IPS-NIHi11 (cell line): ENCODE measurements around the gene C1orf159.
"Not testable (repeated sequence)": the region's sequence is repeated elsewhere in the genome, so short reads cannot be mapped to it uniquely, and the experiment has no call there.

ENCODE experiments used
- DNase-seq: peaks from one replicate; pipeline ENCODE4 v3.0.0; 2012; ENCODE audit warnings: mixed read lengths, low spot score

Gene C1orf159

DNA sequence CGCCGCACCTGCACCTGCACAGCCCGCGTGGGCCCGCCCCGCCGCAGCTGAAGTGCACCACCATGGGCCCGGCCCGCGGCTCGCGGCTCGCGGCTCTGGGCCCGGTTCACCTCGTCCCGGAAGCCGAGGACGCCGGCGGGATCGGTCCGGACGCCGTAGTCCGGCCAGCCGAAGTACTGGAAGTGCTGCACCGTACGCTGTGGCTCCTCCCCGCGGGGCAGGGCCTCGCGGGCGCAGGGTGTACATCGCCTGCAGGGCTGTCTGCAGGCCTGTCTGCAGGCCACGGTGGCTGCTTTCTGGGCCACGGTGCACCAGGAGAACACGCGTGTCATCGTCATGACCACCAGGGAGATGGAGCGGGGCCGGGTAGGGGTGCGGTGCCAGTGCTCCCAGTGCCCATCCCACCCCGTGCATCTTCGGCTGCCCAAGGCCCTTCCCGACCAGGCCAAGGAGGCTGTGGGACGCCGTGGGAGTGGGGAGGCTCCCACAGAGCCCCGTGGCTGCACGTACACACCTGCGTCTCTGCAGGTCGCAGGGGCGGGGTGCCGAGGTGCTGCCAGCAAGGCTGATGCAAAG, 48.5 kb downstream of the C1orf159 start:
- DNase-seq = no peak

DNA sequence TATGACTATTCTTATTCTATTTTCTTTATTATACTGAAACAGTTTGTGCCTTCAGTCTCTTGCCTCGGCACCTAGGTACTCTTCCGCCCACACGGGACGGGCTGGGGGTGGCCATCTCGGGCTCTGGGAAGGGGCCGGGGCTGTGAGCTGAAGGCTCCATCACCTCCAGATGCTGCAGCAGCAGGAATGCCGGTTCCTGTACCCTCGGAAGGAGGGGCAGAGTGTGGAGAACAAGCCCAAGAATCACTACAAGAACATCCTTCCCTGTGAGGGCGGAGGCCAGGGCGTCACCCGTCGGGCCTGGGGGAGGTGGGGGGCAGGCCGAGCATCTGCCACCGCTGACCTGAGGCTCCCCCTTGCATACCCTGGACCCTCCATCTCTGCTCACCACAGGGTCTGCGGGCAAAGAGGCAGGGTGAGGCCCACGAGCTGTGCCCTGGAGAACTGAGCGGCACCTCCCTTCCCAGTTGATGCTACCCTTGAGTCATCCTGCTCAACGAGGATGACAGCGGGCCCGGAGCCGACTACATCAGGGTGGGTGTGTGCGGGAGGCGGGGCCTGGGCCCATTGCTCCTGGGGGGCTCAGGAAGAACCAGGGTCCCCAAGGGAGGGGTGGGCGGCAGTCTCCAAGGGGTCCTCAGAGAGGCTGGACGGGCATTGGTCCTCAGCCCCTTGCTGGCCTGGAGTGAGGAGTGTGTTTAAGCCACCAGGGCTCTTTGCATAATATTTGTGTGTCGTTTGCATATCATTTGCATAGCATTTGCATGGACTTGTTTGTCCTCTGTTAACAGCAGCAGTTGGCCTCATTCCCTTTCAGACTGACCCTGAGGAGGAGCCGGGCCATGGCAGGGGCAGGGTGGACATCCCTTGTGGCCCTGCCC, 49.2 kb downstream of the C1orf159 start:
- no peak for DNase-seq

GRCh38 chr1:1065940-1066304, 50.0 kb downstream of the C1orf159 start:
- not testable (repeated sequence) for DNase-seq

- no peak for DNase-seq
Observed at GRCh38 chr1:1065265-1065939, 50.5 kb downstream of the C1orf159 start.

- peak; percentile 86 for DNase-seq
Observed at GRCh38 chr1:1063945-1064831, 51.7 kb downstream of the C1orf159 start.

DNA sequence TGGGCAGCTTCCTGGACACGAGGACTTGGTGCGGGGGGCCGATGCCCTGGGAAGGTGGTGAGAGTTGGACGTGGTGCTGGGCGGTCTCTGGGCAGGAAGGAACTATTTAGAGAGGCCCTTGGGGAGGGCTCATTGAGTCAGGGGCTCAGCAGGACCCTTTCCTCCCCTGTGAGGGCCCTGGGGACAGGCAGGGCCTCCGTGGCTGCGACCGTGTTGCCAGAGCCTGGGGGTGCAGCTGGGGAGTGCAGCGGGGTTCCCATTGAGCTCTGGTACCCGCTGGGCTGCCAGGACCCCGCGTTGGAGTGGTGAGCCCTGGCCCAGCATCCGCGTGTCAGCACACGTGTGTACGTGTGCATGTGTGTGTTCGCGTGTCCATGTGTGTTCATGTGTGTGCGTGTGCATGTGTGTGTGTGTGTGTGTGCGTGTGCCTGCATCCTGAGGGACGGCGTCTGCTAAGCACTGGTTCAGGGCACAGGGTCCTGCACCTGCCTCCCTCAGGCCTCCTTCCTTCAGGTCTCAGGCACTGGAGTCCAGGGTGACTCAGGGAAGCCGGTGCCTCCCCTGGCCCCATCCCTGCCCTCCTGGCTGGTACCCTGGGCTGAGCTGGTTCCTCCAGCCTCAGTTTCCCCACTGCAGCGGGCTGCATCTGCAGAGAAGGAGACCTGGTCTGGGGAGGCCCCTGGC, 52.5 kb downstream of the C1orf159 start:
- no peak for DNase-seq

GRCh38 chr1:1062348-1063163, 53.3 kb downstream of the C1orf159 start:
- DNase-seq = no peak

DNA sequence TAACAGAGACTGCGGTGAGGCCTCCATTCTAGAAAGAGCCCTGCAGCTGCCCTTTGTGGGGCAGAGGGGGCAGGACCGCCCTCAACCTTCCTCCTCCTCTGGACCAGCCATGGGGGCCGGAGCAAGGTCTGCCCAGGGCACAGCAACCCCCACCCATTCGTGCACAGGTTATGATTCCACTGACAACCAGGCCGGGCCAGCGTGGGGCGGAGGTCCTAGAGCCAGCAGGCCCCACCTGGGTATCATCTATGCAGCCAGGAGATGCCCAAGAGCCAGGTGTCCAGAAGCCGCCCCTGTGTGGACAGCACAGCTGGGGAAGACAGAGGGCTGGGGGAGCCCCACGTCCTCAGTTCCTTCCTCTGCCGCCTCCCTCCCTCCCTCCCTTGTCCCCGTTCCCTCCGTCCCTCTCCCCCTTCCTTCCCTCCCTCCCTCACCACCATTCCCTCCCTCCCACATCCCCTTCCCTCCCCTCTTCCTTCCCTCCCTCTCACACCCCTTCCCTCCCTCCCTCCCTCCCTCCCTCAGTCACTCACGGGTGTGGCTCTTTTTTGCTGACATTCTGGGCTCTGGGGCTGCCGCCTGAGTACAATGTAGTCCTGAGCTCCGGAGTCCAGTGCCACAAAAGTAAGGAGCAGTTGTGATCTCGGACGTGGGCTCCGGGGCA, 54.1 kb downstream of the C1orf159 start:
- DNase-seq = no peak

DNA sequence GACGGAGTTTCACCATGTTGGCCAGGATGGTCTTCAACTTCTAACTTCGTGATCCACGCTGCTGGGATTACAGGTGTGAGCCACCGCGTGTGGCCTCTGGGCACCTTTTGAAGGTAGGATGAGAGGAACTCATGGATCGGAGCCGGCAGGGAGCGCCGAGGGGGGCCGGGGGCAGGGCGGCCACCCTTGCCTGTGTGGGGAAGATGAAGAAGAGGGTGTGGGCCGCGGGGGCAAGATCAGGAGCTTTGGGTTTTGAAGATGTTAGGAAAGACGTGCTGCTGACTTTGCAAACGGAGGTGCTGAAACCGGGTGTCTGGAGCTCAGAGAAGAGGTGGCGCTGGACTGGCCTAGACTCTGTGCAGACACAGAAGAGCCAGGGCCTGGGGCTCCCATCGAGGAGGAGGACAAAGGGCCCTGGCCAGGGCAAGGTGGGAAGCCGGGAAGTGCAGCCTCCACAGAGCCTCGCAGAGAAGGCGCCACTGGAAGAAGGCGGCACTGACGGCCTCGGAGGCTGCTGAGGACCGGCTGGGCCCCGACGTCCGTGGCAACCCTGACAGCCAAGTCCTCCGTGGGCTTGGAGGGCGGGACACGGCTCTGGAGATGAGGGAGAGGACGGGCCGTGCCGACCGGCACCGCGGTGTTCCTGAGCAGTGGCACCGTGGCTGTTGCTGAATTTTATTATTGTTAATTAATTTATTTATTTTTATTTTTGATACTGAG, 55.4 kb downstream of the C1orf159 start:
- no peak for DNase-seq

DNA sequence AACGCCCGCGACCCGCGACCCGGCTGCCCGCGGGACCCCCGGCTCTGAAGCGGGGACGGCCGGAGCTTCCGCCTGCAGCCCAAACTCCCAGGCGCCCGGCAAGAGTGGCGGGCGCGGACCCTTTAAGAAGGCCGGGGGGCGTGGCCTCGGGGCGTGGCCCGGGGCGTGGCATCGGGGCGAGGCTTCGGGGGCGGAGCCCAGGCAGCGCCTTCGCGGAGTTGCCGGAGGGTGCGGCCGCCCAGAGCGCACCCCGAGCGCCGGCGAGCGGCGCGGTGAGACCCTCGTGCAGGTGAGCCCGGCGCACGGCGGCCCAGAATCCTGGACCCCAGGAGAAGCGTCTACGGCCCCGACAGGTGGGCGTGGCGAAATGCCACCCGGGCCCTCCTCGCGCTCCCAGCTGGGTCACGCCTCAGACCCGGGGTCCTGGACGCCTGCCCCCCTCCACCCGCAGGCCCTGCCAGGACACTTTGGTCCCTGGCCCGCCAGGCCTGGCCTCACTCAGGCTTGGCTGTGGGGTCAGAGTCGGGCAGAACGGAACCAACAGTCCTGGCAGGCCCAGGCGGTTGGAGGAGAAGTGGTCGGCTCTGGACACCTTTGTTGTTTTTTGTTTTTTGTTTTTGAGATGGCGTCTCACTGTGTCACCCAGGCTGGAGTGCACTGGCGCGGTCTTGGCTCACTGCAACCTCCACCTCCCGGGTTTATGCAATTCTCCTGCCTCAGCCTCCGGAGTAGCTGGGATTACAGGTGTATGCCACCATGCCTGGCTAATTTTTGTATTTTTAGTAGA, 56.2 kb downstream of the C1orf159 start:
- DNase-seq = peak; percentile 97

DNA sequence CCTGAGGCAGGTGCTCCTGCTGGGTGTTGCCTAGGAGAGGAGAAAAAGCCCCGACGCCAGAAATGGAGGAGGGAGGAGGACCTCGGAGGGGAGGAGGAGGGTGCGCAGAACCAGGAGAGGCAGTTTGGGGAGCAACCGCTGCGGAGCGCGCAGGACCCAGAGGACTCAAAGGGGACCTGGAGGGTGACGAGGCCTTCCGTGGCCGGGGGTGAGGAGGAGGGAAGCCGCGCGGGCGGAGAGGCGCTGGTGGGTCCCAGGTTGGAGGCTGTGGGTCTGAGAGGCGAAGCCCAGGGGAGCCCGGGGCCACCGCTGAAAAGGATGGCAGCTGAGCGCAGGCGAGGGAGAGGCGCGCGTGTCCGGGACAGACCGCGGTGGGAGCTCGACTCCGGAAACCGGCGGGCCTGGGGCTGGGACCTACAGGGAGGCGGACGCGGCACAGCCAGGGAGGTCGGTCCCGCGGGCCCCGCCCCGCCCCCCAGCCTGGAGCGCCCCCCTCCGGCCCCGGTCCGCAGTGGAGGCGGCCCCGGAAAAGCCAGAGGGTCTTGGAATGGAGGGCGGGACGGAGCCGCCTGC, 56.9 kb downstream of the C1orf159 start:
- no peak for DNase-seq

DNA sequence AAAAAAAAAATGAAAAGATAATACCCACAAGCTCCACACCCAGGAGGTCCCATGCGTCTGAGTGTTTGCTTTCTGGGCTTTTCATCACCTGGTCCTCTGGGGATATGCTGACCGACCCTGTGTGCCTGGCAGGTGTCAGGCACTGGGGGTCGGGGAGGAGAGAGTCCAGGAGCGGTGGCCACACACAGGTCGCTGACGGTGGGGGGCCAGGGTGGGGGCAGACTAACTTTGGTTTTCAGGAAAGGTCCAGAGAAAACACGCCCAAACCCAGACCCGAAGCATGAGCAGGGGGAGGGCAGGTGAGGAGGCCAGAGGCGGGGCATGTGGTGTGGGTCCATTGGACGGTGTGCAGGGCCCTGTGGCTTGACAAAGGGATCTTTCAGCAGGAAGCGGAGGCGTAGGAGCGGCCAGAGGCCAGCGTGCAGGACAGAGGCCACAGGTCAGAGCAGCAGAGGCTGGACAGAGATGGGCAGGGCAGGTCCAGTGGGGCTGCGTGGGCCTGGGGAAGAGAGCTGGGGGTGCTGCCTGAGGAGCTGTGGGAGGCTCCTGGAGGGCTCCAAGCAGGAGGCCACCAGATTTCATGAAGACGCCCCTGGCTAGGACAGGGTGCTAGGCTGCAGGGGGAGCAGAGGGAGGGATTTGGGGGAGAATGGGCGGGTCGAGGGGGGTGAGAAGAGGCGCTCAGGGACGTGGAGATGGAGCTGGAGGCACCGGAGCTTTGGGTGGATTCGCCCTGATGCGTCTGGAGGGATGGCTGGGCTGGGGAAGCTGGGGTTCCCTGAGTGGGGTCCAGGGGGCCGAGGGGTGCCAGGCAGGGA, 57.6 kb downstream of the C1orf159 start:
- no peak for DNase-seq

- not testable (repeated sequence) for DNase-seq
Observed at GRCh38 chr1:1057769-1058087, 58.2 kb downstream of the C1orf159 start.

DNA sequence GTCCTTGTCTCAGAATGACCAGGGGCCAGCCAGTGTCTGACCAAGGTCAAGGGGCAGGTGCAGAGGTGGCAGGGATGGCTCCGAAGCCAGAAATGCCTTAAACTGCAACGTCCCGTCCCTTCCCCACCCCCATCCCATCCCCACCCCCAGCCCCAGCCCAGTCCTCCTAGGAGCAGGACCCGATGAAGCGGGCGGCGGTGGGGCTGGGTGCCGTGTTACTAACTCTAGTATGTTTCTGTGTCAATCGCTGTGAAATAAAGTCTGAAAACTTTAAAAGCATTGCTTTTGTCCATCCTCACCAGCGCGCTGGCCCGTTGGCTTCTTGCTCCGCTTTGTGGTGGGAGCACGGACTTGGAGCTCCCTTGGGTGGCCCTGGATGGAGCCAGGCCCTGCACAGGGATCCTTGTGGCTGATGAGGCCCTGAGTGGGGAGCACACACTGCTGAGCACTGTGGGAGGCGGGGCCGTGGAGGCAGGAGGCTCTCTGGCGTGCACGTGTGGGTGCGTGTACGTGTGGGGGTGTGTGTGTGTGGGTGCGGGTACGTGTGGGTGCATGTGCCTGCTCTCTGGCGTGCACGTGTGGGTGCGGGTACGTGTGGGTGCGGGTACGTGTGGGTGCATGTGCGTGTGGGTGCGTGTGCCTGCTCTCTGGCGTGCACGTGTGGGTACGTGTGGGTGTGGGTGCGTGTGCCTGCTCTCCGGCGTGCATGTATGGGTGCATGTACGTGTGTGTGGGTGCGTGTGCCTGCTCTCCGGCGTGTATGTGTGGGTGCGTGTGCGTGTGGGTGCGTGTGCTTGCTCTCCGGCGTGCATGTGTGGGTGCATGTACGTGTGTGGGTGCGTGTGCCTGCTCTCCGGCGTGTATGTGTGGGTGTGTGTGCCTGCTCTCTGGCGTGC, 59.8 kb downstream of the C1orf159 start:
- DNase-seq = no peak

DNA sequence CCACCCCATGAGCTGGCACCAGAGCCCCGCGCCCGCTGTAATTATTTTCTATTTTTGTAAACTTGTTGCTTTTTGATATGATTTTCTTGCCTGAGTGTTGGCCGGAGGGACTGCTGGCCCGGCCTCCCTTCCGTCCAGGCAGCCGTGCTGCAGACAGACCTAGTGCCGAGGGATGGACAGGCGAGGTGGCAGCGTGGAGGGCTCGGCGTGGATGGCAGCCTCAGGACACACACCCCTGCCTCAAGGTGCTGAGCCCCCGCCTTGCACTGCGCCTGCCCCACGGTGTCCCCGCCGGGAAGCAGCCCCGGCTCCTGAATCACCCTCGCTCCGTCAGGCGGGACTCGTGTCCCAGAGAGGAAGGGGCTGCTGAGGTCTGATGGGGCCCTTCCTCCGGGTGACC, 60.9 kb downstream of the C1orf159 start:
- DNase-seq = no peak

- no peak for DNase-seq
Observed at GRCh38 chr1:1054099-1054700, 61.7 kb downstream of the C1orf159 start.
